DND-41 (cell line): ENCODE measurements around the gene SYNE1.
A peak's percentile ranks its signal among the peaks of the same experiment; 100 is the strongest.

ENCODE experiments used
- ATAC-seq: fragments of 200-7000 bp; cut with Tn5 transposase; 3 replicates; pipeline ENCODE4 v1.9.1; 2021; ENCODE audit warnings: low read depth; ENCODE audit not compliant: insufficient read depth
- DNase-seq: peaks from one replicate; pipeline ENCODE4 v3.0.0-alpha.2; 2020
- H2AFZ ChIP-seq: 2 replicates; pipeline ENCODE4 v1.6.0; 2012; ENCODE audit warnings: low read depth, low read length
- H3K27ac ChIP-seq: 2 replicates; pipeline ENCODE4 v1.5.1; 2012; ENCODE audit warnings: low read length, inconsistent platforms
- H3K27me3 ChIP-seq: fragments of 200-600 bp; sonication (generic); 2 replicates; pipeline ENCODE4 v1.6.0; 2012; ENCODE audit warnings: low read length, mild to moderate bottlenecking, inconsistent platforms; ENCODE audit not compliant: insufficient read depth, poor library complexity
- H3K36me3 ChIP-seq: 2 replicates; pipeline ENCODE4 v1.5.1; 2012; ENCODE audit warnings: low read length, inconsistent platforms; ENCODE audit not compliant: insufficient read depth
- H3K4me1 ChIP-seq: 2 replicates; pipeline ENCODE4 v1.5.1; 2012; ENCODE audit warnings: mild to moderate bottlenecking, low read length; ENCODE audit not compliant: insufficient read depth
- H3K4me2 ChIP-seq: 2 replicates; pipeline ENCODE4 v1.6.0; 2012; ENCODE audit warnings: mild to moderate bottlenecking, moderate library complexity, low read length, inconsistent platforms; ENCODE audit not compliant: insufficient read depth
- H3K4me3 ChIP-seq, 2 experiments: fragments of 200-600 bp in 1 of 2; shearing (Covaris generic) in 1 of 2; 2 replicates each; pipeline ENCODE4 v1.5.1; 2012 to 2016; ENCODE audit warnings: inconsistent platforms in 2 of 2, low read length in 2 of 2, mild to moderate bottlenecking in 2 of 2, low read depth in 1 of 2, moderate library complexity in 1 of 2
- H3K79me2 ChIP-seq: 2 replicates; pipeline ENCODE4 v1.6.0; 2012; ENCODE audit warnings: low read length, inconsistent platforms; ENCODE audit not compliant: insufficient read depth
- H3K9ac ChIP-seq: 2 replicates; pipeline ENCODE4 v1.6.0; 2012; ENCODE audit warnings: low read depth, mild to moderate bottlenecking, inconsistent platforms, low read length, moderate library complexity
- H3K9me3 ChIP-seq: 2 replicates; pipeline ENCODE4 v1.5.1; 2012; ENCODE audit warnings: low read length, moderate library complexity, mild to moderate bottlenecking, inconsistent platforms; ENCODE audit not compliant: insufficient read depth, severe bottlenecking
- H4K20me1 ChIP-seq: 2 replicates; pipeline ENCODE4 v1.6.0; 2012; ENCODE audit warnings: low read length; ENCODE audit not compliant: insufficient read depth
- CTCF ChIP-seq: IDR thresholded peaks from 2 replicates; pipeline ENCODE4 v1.5.1; 2012; ENCODE audit warnings: borderline replicate concordance, low read length, moderate library complexity, mild to moderate bottlenecking; ENCODE audit not compliant: poor library complexity, severe bottlenecking; ENCODE audit errors: extremely low read depth
- EZH2 ChIP-seq: IDR thresholded peaks from 3 replicates; pipeline ENCODE4 v1.6.1; 2012; ENCODE audit warnings: borderline replicate concordance, low read depth, mild to moderate bottlenecking, moderate library complexity, low read length, inconsistent platforms; ENCODE audit not compliant: severe bottlenecking

The SYNE1 gene

GRCh38 chr6:152313542-152314482, 323.4 kb downstream of the SYNE1 start:
- peaks cover 21% of the 10 kb centered on the region for H3K4me1 ChIP-seq
- H4K20me1 ChIP-seq: no peaks in the 10 kb centered on the region
- H3K27ac ChIP-seq: no peak overlapping the region
- no peak for ATAC-seq
- H3K4me2 ChIP-seq: no peak overlapping the region
- H3K27me3 ChIP-seq: no peaks in the 10 kb centered on the region
- H3K9me3 ChIP-seq: no peaks in the 10 kb centered on the region
- TF ChIP-seq EZH2 (no peak), CTCF (no peak)
- H2AFZ ChIP-seq: no peak overlapping the region
- no peaks in the 10 kb centered on the region for H3K36me3 ChIP-seq
- H3K4me3 ChIP-seq: no peak overlapping the region
- no peak overlapping the region for H3K9ac ChIP-seq
- H3K79me2 ChIP-seq: no peaks in the 10 kb centered on the region
- no peak for DNase-seq

- Histone ChIP-seq H3K79me2 (no peaks in the 10 kb centered on the region), H3K9ac (no peak overlapping the region), H3K4me3 (no peak overlapping the region), H3K4me1 (peaks cover 23% of the 10 kb centered on the region), H4K20me1 (no peaks in the 10 kb centered on the region), H3K27me3 (no peaks in the 10 kb centered on the region), H2AFZ (no peak overlapping the region), H3K4me2 (no peak overlapping the region), H3K9me3 (no peaks in the 10 kb centered on the region), H3K36me3 (no peaks in the 10 kb centered on the region), H3K27ac (no peak overlapping the region)
- ATAC-seq (no peak), DNase-seq (no peak)
- TF ChIP-seq CTCF: no peak
- TF ChIP-seq EZH2: no peak
These were observed 324.7 kb downstream of the SYNE1 start for GRCh38 chr6:152312434-152312833.

- ATAC-seq: 0 out of 3 replicates have a peak, but pooled peaks have one; percentile 32
- Histone ChIP-seq H3K9me3 (no peaks in the 10 kb centered on the region), H3K27me3 (no peaks in the 10 kb centered on the region), H2AFZ (no peak overlapping the region; the same call in 1 of the 2 replicates), H3K27ac (no peak overlapping the region), H3K4me2 (no peak overlapping the region), H4K20me1 (no peaks in the 10 kb centered on the region), H3K36me3 (no peaks in the 10 kb centered on the region), H3K9ac (no peak overlapping the region), H3K79me2 (no peaks in the 10 kb centered on the region), H3K4me3 (no peak overlapping the region), H3K4me1 (peaks cover 23% of the 10 kb centered on the region)
- peak; percentile 9 for DNase-seq
- TF ChIP-seq CTCF (no peak), EZH2 (no peak)
These were observed 326.7 kb downstream of the SYNE1 start for GRCh38 chr6:152310371-152310954.
